Loucy (cell line): ENCODE measurements around the gene MALRD1.

ENCODE experiments used
- H2AFZ ChIP-seq: fragments of 200-600 bp; sonication (generic); 2 replicates; pipeline ENCODE4 v1.6.0; 2016; ENCODE audit warnings: antibody characterized with exemption, mild to moderate bottlenecking, low read length, moderate library complexity
- H3F3A ChIP-seq: fragments of 200-600 bp; 2 replicates; pipeline ENCODE4 v1.6.0; 2016; ENCODE audit warnings: antibody characterized with exemption, low read depth, mild to moderate bottlenecking
- H3K27me3 ChIP-seq: fragments of 200-600 bp; sonication (generic); 2 replicates; pipeline ENCODE4 v1.6.1; 2014; ENCODE audit warnings: low read length, mild to moderate bottlenecking; ENCODE audit not compliant: insufficient read depth, poor library complexity, severe bottlenecking
- H3K36me3 ChIP-seq: fragments of 200-600 bp; sonication (generic); 2 replicates; pipeline ENCODE4 v1.6.1; 2016; ENCODE audit warnings: low read length; ENCODE audit not compliant: insufficient read depth
- H3K4me1 ChIP-seq: fragments of 200-600 bp; sonication (generic); 2 replicates; pipeline ENCODE4 v1.5.1; 2014; ENCODE audit warnings: low read length, mild to moderate bottlenecking; ENCODE audit not compliant: insufficient read depth, poor library complexity, severe bottlenecking
- H3K4me2 ChIP-seq: fragments of 200-600 bp; sonication (generic); 2 replicates; pipeline ENCODE4 v1.6.0; 2014; ENCODE audit warnings: antibody characterized with exemption, low read length, low read depth, mild to moderate bottlenecking; ENCODE audit not compliant: poor library complexity, severe bottlenecking
- H3K4me3 ChIP-seq: fragments of 200-600 bp; sonication (generic); 2 replicates; pipeline ENCODE4 v1.5.1; 2014; ENCODE audit warnings: low read length, mild to moderate bottlenecking, mixed read lengths; ENCODE audit not compliant: poor library complexity, severe bottlenecking
- H3K79me2 ChIP-seq: fragments of 200-600 bp; sonication (generic); 2 replicates; pipeline ENCODE4 v1.6.1; 2014; ENCODE audit warnings: low read length; ENCODE audit not compliant: insufficient read depth
- H3K9ac ChIP-seq: fragments of 200-600 bp; sonication (generic); 2 replicates; pipeline ENCODE4 v1.6.0; 2014; ENCODE audit warnings: mild to moderate bottlenecking, low read depth, low read length, moderate library complexity; ENCODE audit not compliant: poor library complexity, severe bottlenecking
- H3K9me2 ChIP-seq: fragments of 200-600 bp; sonication (generic); replicated peaks from 2 replicates; pipeline ENCODE4 v1.6.1; 2016; ENCODE audit warnings: low read depth, low read length, mixed read lengths
- H3K9me3 ChIP-seq: fragments of 200-600 bp; sonication (generic); 2 replicates; pipeline ENCODE4 v1.6.1; 2014; ENCODE audit warnings: mild to moderate bottlenecking, antibody characterized with exemption, low read length, low read depth; ENCODE audit not compliant: insufficient read depth
- H4K20me1 ChIP-seq: fragments of 200-600 bp; sonication (generic); 2 replicates; pipeline ENCODE4 v1.6.0; 2014; ENCODE audit warnings: antibody characterized with exemption, low read length, mild to moderate bottlenecking; ENCODE audit not compliant: insufficient read depth, poor library complexity, severe bottlenecking
- CTCF ChIP-seq: fragments of 200-600 bp; sonication (generic); conservative IDR thresholded peaks from 2 replicates; pipeline ENCODE4 v1.5.1; 2014; ENCODE audit warnings: mild to moderate bottlenecking, antibody characterized with exemption, low read length
- EZH2phosphoT487 ChIP-seq: fragments of 200-600 bp; IDR thresholded peaks from 2 replicates; pipeline ENCODE4 v1.6.1; 2018; ENCODE audit warnings: antibody characterized with exemption, mild to moderate bottlenecking, moderate library complexity, borderline replicate concordance

Gene MALRD1

GRCh38 chr10:19518109-19518508 lies 469.5 kb downstream of the MALRD1 start:
- Histone ChIP-seq H3F3A (no peaks in the 10 kb centered on the region), H3K9me3 (no peaks in the 10 kb centered on the region; the same call in 1 of the 2 replicates), H3K36me3 (no peaks in the 10 kb centered on the region), H3K4me2 (no peak overlapping the region), H3K4me3 (no peak overlapping the region), H3K27me3 (no peaks in the 10 kb centered on the region), H3K4me1 (no peaks in the 10 kb centered on the region), H2AFZ (no peak overlapping the region), H3K9me2 (no peaks in the 10 kb centered on the region), H4K20me1 (no peaks in the 10 kb centered on the region), H3K9ac (no peak overlapping the region), H3K79me2 (no peaks in the 10 kb centered on the region)
- TF ChIP-seq EZH2phosphoT487, result no peak
- no peak for TF ChIP-seq CTCF

- Histone ChIP-seq H3K9me2 (no peaks in the 10 kb centered on the region), H3K9ac (no peak overlapping the region), H3K9me3 (no peaks in the 10 kb centered on the region; the same call in 1 of the 2 replicates), H3K4me1 (no peaks in the 10 kb centered on the region), H3K27me3 (no peaks in the 10 kb centered on the region), H3K36me3 (no peaks in the 10 kb centered on the region), H3K79me2 (no peaks in the 10 kb centered on the region), H2AFZ (no peak overlapping the region), H3F3A (no peaks in the 10 kb centered on the region), H3K4me3 (no peak overlapping the region), H4K20me1 (no peaks in the 10 kb centered on the region), H3K4me2 (no peak overlapping the region)
- TF ChIP-seq CTCF (no peak), EZH2phosphoT487 (no peak)
Observed at GRCh38 chr10:19518632-19519031, 470.0 kb downstream of the MALRD1 start.

- Histone ChIP-seq H3K27me3 (no peaks in the 10 kb centered on the region), H3K79me2 (no peaks in the 10 kb centered on the region), H3K4me2 (no peak overlapping the region), H3K9me2 (no peaks in the 10 kb centered on the region), H2AFZ (no peak overlapping the region), H3K4me1 (no peaks in the 10 kb centered on the region), H3K9ac (no peak overlapping the region), H3K4me3 (no peak overlapping the region), H3F3A (no peaks in the 10 kb centered on the region), H3K9me3 (no peaks in the 10 kb centered on the region), H3K36me3 (no peaks in the 10 kb centered on the region), H4K20me1 (no peaks in the 10 kb centered on the region)
- TF ChIP-seq CTCF (no peak), EZH2phosphoT487 (no peak)
Observed at GRCh38 chr10:19531324-19531723, 482.7 kb downstream of the MALRD1 start.
